ENCODE measurements around the gene LRTM2. TPM values are rescaled to one million over a fixed set of nuclear protein-coding genes. Genes with fewer than 3 reads are reported as not detected.
A peak's percentile ranks its signal among the peaks of the same experiment; 100 is the strongest.

Gene LRTM2
- polyA plus RNA-seq, 1 donor = 0.81 TPM

DNA sequence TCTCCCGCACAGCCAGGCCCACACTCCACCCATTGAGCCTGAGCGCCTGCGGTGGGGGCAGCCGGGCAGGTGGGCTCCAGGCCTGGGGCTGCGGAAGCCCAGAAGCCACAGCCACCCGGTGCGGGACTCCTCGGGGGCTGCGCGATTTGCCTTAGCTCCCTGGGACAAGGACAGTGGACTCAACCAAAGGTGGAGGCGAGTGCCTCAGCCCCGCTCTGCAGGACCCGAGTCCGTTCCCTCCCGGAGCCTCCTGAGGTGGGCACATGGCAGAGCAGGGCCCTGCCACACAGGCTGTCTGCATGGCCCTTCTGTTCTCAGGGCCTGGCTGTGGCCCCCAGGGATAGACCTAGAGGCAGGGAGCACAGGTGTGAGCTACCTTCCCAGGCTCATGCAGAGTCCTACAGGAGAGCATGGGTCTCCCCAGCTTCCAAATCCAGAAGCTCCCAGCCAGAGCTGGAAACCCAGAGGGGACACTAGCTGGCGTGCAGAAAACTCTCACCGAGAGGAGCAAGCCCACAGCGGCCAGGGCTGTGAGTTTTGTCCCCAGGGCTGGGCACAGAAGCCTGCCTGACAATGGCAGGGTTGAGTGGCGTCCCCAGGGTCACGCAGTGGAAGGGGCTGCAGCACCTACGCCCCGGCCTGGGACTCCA is 22.2 kb upstream of the LRTM2 start:
- DNase-seq (ENCODE audit: low read depth) = no peak

GRCh38 chr12:1798641-1799020 is 21.7 kb upstream of the LRTM2 start:
- DNase-seq (ENCODE audit: low read depth) = no peak

DNA sequence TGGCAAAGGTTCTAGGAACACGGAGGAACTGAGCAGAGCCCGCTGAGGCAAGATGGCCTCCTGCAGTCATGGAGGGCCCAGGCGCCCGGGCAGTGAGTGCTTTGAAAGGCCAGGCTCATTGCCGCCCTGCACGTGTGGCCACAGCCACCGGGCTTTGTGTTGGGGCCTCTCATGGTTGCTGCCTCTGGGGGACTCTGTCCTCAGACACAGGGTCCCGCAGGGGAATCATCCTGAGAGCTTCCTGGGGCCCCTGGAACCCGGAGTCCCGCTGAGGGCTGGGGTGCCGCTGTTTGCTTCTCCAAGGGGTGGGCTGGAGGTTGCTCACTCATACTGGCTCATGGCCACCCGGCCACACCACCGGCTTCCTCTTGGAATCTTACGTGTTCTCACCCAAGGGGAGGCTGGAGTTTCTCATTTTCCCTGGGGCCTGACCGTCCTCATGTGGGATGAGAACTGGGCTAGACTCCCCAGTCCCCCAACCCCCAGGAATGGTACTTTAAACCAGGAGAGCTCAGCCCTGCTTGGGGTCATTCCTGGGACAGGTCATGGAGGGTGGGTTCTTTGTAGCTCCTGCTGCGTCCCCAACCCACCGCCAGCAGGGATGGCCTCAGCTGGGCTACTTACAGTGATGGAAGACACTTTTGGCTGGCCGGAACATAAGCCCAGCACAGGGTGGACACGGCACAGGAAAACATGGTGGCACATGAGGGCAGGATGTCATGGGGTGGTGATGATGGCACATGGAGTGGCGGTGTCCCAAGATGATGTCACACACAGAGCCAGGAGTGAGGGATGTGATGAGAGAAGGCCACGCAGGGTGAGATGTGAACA is 21.1 kb upstream of the LRTM2 start:
- DNase-seq (ENCODE audit: low read depth) = no peak

DNA sequence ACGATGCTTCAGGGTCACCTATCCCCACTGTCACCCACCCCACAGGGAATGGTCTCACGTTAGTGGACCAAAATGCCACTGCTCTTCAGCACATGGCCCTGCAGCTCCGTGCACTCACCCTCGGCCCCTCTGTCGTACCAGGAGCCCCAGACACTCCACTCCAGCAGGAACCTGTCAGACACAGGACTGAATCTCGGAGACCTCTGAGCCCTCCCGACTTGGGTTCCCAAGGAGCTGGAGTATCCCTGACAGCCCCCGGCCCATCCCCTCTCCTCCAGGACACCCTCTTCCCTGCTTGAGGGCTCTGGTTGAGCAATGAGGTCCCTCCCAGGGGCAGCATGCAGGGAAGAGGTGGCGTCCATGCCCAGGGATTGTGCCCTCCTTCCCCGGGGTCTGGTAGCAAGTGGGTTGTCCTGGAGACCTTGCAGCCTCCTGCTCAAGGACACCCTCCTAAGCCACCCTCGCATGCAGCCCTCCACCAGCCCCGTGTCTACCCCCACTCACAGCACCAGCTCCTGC is 20.4 kb upstream of the LRTM2 start:
- no peak for DNase-seq (ENCODE audit: low read depth)

DNA sequence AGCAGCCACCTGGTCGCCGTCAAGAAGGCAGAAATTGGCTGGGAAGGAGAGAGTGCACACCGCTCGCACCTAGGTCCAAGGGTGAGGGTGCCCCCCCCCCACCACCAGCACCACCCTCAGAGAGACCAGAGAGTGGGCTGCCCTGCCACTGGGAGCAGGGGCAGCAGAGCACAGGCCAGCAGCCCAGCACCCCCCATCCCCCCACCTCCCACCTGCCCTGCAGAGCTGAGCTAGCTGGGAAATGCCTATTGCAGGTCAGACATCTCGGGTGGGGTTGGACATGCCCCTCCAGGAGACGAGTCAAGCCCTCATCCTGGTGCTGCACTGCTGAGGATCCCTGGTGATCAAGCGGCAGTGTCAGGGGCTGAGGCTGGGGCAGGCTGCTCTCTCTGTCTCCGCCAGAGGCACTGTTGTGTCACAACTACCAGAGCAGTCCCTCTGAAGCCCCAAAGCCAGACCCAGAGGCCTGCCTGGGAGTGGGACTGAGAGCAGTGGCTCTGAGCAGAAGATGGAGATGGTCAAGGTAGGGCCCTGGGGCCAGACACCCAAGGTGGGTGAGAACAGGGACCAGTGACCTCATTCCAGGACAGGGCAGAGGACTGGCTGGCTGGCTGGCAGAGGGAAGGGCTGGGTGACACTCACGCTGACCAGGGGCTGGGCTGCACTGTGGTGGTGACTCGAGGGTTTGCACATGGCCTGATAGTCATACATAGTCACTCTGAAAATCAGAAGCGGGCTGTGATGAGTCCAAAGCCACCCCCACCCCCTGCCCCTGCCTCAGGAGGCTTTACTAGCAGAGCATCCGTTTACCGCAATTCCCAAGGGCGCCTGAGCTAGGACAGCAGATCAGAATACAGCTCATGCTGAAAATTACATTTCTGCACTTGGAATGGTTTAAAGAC is 19.7 kb upstream of the LRTM2 start:
- no peak for DNase-seq (ENCODE audit: low read depth)

DNA sequence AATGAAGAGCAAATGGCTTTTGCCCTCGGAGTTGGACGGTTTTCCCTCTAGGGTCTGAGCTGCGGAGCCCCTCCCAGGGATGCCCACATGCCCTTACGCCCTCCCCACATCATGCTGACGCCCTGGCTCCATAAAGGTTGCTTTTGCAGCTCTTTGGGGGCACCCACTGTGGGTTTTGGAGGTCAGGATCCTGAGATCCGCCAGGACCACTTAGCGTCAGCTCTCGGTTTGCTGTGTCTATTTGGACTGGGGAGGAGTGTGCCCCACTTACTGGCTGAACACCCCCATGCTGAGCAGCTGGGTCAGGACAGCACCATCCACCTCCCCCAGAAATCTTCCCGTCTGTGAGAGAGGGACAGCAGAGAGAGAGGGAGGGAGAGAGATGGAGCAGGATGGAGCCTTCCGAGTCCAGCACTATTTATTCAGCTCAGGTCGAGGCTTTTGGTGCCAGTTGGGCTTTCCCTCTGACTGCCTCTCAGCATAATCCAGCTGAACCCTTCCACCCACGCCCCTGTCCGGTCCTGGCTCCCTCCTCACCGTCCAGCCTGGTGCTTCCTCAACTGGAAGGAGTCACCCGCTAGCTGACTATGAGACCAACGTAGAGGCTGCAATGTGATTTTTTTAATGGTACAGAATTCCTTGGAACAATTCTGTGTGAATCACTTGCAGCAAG is 18.9 kb upstream of the LRTM2 start:
- DNase-seq (ENCODE audit: low read depth) = no peak

GRCh38 chr12:1803736-1804135 is 16.6 kb upstream of the LRTM2 start:
- no peak for DNase-seq (ENCODE audit: low read depth)

DNA sequence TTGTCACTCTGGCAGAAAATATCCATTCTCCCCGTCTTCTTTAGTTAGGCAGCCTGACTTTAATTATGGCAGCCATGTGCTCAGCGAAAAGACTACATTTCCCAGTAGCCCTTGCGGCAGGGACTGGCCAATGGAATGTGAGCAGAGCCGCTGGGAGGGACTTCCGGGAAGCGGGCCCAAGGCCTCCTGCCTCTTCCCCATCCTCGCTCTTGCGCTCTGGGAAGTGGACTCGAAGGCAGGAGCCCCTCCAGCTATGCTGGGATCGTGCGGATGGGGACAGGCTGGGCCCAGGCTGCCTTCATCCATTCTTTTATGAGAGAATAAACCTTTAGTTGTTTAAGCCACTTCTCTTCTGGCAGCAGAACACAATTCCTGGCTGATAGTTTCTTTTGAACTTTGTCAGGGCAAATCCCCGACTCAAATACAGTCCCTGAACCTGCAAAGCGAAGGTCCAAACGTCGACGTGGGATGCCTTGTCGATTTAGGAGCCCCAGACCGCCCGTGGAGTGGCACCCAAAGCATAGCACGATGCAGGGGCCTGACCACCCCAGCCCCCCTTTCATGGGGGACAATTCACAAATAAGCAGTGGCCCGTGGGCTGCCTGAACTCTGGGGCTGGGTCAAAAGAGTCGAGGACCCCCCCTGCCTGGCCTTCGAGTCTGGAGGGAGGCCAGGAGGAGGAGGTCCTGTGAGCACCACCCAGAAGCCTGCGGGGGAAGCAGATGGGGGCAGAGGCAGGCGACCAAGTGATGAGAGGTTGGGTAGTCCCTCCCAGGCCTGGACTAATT is 15.6 kb upstream of the LRTM2 start:
- DNase-seq (ENCODE audit: low read depth) = peak; percentile 84

DNA sequence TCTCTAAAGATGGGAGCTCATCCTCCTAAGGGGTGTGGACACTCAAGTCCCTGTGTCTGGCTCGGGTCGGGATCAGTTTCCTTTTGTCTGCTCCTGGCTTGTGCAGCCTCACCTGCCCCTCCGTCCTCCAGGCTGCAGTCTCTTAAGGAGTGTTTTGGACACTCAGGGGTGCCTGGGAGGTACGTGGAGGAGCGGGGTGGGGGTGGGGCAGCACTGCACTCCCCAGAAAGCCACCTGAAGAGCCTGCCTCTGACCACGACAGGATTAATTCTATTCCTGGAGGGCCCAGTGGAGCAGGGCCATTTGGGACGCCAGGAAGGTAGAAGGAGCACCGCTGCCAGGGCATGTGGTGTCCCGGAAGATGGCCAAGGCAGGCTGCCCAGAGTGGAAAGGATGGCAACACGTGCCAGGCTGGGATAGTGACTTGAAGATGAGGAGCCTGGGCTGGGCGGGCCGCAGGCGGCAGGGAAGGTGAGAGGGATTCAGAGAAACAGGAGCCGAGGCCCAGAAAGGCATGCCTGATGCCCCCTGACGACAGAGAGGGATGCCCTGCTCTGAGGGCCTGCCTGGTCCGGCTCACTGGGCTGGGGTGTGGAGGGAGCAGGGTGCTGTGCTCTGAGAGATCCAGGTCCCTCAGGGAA is 14.8 kb upstream of the LRTM2 start:
- DNase-seq (ENCODE audit: low read depth) = no peak

DNA sequence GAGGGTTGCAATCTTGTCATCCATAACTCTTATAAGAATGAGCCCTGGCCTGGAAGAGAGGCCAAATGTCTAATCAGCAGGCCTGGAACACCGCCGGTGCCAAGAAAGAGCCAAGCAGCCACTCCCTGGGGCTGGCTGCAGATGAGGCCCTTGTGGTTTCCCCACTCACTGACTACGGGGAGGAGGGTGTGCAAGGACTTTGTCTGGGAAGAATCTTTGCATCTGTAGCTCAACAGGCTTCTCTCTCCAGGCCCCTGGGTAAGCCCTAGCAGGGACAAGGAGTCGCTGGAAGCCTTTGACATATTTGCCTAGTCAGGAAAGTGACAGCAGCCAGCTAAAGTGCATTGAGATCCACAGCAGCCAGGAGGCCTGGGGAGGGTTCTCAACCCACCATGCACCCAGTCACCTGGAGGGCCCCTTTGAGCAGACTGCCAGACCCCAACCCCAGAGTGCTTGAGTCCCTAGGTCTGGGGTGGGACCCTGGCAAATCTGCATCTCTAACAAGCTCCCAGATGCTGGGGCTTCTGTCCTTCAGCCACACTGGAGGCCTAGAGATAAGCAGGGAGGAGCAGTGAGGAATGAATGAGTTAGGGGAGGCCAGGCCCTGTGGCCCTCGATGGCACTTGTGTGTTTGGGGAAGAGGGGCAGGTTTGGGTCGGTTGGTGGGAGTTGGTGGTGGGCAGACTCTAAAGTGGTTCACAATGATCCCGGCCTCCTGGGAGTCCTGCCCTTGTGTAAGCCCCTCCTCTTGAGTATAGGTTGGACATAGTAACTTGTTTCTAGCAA is 13.9 kb upstream of the LRTM2 start:
- DNase-seq (ENCODE audit: low read depth) = no peak

- DNase-seq (ENCODE audit: low read depth) = no peak
These were observed 13.1 kb upstream of the LRTM2 start for GRCh38 chr12:1807087-1807860.

DNA sequence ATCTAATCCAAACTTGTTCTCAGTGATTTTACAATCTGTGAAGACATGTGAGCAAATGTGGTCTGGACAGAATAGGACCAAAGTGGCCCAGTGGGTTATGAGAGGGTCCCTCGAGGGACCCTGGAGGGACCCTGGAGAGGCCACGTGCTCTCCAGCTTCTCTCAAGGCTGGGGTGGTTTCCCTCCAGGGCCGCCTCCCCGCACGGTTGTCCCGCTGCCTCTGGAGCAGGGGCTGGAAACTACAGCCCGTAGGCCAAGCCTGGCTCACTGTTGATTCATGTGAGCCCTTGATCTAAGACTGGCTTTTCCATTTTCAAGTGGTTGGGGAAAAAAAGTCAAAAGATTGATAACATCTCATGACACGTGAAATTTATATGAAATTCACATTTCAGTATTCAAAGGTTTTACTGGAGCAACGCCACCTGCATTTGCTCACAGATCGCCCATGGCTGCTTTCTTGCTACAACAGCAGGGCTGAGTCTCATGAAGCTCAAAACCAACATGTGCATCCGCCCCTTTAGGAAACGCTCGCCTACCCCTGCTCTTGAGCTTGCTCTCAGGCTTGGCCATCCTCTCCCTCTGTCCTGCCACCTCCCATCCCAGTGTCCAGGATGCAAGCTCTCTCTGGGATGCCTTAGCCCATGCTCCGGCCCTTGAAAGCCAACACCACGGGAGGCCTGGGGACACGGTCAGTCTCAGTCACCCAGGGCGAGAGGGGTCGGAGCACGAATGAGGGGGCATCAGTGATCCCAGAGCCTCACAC is 12.1 kb upstream of the LRTM2 start:
- DNase-seq (ENCODE audit: low read depth) = no peak

GRCh38 chr12:1808798-1809480 is 11.4 kb upstream of the LRTM2 start:
- no peak for DNase-seq (ENCODE audit: low read depth)

- DNase-seq (ENCODE audit: low read depth) = no peak
These were observed 10.7 kb upstream of the LRTM2 start for GRCh38 chr12:1809591-1810190.

- no peak for DNase-seq (ENCODE audit: low read depth)
These were observed 10.0 kb upstream of the LRTM2 start for GRCh38 chr12:1810201-1810930.

GRCh38 chr12:1810931-1811280 is 9.5 kb upstream of the LRTM2 start:
- no peak for DNase-seq (ENCODE audit: low read depth)

Measured in forelimb muscle (tissue), 1 donor.